ENCODE measurements around the gene PRRT1B. TPM values are rescaled to one million over a fixed set of nuclear protein-coding genes. Genes with fewer than 3 reads are reported as not detected.

Gene PRRT1B
- total RNA-seq, 1 donor from 2014 or later, result not detected

- Histone ChIP-seq H3K36me3 (peaks cover 84 to 97% of the 10 kb centered on the region in 2 donors), H3K27ac (no peak overlapping the region), H3K4me3 (no peak overlapping the region), H3K27me3 (no peaks in the 10 kb centered on the region), H3K9me3 (no peaks in the 10 kb centered on the region), H3K4me1 (no peaks in the 10 kb centered on the region)
- intact Hi-C loops (cut with DNase I), result no loop called here
- no peak for TF ChIP-seq CTCF (IDR thresholded peaks at IDR 0.05)
- DNase-seq (ENCODE audit: low spot score in 2 of 2), result no peak
These were observed 22.3 kb upstream of the PRRT1B start for GRCh38 chr9:131523086-131523388.

DNA sequence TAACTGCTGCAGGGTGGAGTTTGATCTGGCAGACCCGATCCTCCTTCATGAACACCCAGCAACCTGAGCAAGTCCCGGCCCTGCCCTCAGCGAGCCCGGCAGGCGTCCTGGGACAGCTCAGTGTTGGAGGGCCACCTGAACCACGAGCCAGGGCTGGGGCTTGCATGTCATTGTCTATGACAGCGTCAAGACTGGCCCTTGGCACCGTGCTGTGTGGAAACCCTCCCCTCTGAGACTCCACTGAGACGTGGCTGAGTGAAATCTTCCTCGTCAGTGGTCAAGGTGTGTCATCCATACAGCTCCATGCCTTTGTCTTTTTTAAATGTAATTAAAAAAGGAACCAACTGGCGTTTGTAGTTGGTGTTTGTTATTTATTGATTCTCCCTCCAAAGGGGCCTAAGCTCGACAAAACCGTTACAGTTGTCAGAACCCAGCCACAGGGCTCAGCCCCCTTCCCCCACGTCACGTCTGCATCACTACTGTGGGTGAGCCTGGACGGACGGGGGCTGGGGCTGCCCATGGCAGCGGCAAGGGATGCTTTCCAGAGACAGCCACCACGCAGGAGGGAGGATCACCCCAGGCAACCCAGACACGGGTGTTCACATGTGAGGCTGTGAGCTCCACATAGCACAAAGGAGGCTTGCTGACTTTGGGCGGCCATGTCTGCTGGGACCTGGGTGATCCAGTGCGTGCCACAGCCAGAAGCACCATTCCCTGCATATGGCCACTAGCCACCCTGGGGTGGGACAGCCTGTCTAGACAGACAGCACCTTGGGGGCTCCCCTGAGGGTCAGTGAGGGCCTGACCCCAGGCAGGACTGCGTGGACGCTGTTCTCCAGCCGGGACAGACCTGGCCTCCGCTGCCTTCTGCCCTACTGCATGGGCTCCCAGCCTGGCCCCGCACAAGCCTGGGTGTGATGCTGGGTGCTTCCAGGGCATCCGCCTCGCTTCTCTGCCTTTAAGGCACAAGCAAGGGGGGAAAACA, 21.6 kb upstream of the PRRT1B start:
- peak in 1 of 2 donors; percentile 63 for DNase-seq (ENCODE audit: low spot score in 2 of 2)
- Histone ChIP-seq H3K9me3 (no peaks in the 10 kb centered on the region), H3K4me1 (no peaks in the 10 kb centered on the region), H3K27ac (no peak overlapping the region), H3K27me3 (no peaks in the 10 kb centered on the region), H3K36me3 (peaks cover 84 to 97% of the 10 kb centered on the region in 2 donors), H3K4me3 (no peak overlapping the region)
- intact Hi-C loops (cut with DNase I), result no loop called here
- no peak for TF ChIP-seq CTCF (IDR thresholded peaks at IDR 0.05)

- no peak for DNase-seq (ENCODE audit: low spot score in 2 of 2)
- no peak overlapping the region for H3K27ac ChIP-seq
- H3K9me3 ChIP-seq, result no peaks in the 10 kb centered on the region
- H3K4me1 ChIP-seq, result peaks cover 2% of the 10 kb centered on the region in 2 donors
- peaks cover 84 to 97% of the 10 kb centered on the region in 2 donors for H3K36me3 ChIP-seq
- no peak overlapping the region for H3K4me3 ChIP-seq
- intact Hi-C loops (cut with DNase I), result no loop called here
- TF ChIP-seq CTCF (IDR thresholded peaks at IDR 0.05), result no peak
- no peaks in the 10 kb centered on the region for H3K27me3 ChIP-seq
These were observed 20.5 kb upstream of the PRRT1B start for GRCh38 chr9:131524665-131525315.

DNA sequence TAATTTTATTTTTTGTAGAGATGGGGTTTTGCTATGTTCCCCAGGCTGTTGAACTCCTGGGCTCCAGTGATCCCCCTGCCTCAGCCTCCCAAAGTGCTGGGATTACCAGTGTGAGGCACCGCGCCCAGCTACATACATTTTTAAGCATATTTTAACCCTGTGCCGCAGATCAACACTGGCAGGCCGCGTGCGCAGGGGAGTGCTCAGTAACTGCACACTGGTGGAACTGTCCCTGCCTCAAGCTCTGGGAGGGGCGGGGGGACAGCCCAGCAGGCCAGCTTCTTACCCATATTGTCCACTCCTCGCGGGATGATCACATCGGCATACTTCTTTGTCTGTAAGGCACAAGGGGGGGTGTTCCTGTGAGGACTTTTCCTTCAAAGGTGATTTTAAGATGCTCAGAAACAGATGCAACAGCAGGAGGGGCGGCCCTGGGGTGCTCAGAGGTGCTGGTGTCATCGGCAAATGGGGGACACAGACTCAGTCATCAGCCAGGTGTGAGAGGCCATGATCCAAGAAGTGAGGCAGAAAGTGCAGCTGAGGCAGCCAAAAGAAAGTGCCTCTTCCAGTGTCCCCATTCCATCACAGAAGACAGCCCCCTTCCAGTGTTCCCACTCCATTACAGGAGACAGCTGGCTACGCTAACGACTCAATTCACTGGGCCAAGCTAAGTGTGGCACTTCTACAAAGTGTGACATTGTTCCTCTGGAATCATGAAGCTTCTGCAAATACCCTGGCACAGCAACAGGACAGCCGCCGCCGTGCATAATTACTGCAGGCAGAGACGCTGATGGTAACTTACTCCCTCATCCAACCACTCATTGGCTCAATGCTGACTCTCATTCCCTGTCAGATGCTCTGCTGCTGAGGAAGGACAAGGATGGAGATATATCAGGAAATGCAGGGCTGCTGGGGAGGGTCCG, 19.4 kb upstream of the PRRT1B start:
- intact Hi-C loops (cut with DNase I), result no loop called here
- peaks cover 79 to 88% of the 10 kb centered on the region in 2 donors for H3K36me3 ChIP-seq
- H3K27me3 ChIP-seq, result no peaks in the 10 kb centered on the region
- TF ChIP-seq CTCF (IDR thresholded peaks at IDR 0.05), result no peak
- peaks cover 8 to 9% of the 10 kb centered on the region in 2 donors for H3K4me1 ChIP-seq
- no peaks in the 10 kb centered on the region for H3K9me3 ChIP-seq
- no peak overlapping the region for H3K27ac ChIP-seq
- H3K4me3 ChIP-seq, result no peak overlapping the region
- no peak for DNase-seq (ENCODE audit: low spot score in 2 of 2)

GRCh38 chr9:131528186-131528585, 17.1 kb upstream of the PRRT1B start:
- DNase-seq (ENCODE audit: low spot score in 2 of 2), result no peak
- Histone ChIP-seq H3K27ac (no peak overlapping the region), H3K27me3 (no peaks in the 10 kb centered on the region), H3K4me3 (no peak overlapping the region), H3K4me1 (peaks cover 11 to 14% of the 10 kb centered on the region in 2 donors), H3K9me3 (no peaks in the 10 kb centered on the region), H3K36me3 (peaks cover 60 to 66% of the 10 kb centered on the region in 2 donors)
- intact Hi-C loops (cut with DNase I), result no loop called here
- TF ChIP-seq CTCF (IDR thresholded peaks at IDR 0.05), result no peak
